Common myeloid progenitor, CD34-positive (primary cell): ENCODE measurements around the gene CTNNBL1.

Source experiments
- CTCF ChIA-PET: fragments of 350-600 bp; sonication (Branson Sonifier 250); formaldehyde crosslinking; loops from one replicate; lab custom pipeline; 2021; ENCODE audit warnings: antibody characterized with exemption; lab: Charles Lee
- POLR2A ChIA-PET: fragments of 350-600 bp; sonication (Branson Sonifier 250); formaldehyde crosslinking; loops from one replicate; lab custom pipeline; 2021; ENCODE audit warnings: antibody characterized with exemption; lab: Charles Lee
- DNase-seq, 3 donors: peaks; one replicate each; pipeline versions ENCODE4 v3.0.0 to v3.0.0-alpha.2; 2013
- H3K27ac ChIP-seq, 2 experiments: 1 replicate in 1 of 2; 2 replicates in 1 of 2; pipeline ENCODE4 v1.7.0; 2013; ENCODE audit warnings: inconsistent platforms in 2 of 2, low read length in 2 of 2, mild to moderate bottlenecking in 2 of 2, low read depth in 1 of 2, moderate library complexity in 1 of 2; ENCODE audit not compliant: severe bottlenecking in 2 of 2, insufficient read depth in 1 of 2, poor library complexity in 1 of 2
- H3K27me3 ChIP-seq, 5 experiments: replicated peaks in 2 of 5; 1 replicate in 3 of 5; 2 replicates in 2 of 5; pipeline versions ENCODE4 v1.6.1 to v1.7.0; 2013; ENCODE audit warnings: low read length in 4 of 5, mild to moderate bottlenecking in 2 of 5, moderate library complexity in 2 of 5, inconsistent platforms in 1 of 5; ENCODE audit not compliant: insufficient read depth in 5 of 5, control insufficient read depth in 4 of 5
- H3K36me3 ChIP-seq, 4 experiments: 1 replicate in 2 of 4; 2 replicates in 2 of 4; pipeline versions ENCODE4 v1.6.1 to v1.7.0; 2013; ENCODE audit warnings: low read length in 3 of 4, control low read depth in 1 of 4, mild to moderate bottlenecking in 1 of 4; ENCODE audit not compliant: control insufficient read depth in 4 of 4, insufficient read depth in 4 of 4
- H3K4me1 ChIP-seq, 4 experiments: 1 replicate in 3 of 4; 2 replicates in 1 of 4; pipeline versions ENCODE4 v1.6.1 to v1.7.1; 2013; ENCODE audit warnings: low read length in 3 of 4, mild to moderate bottlenecking in 3 of 4, control low read depth in 1 of 4, inconsistent platforms in 1 of 4, moderate library complexity in 1 of 4; ENCODE audit not compliant: control insufficient read depth in 4 of 4, insufficient read depth in 4 of 4; ENCODE audit errors: control extremely low read depth in 1 of 4
- H3K4me3 ChIP-seq, 7 experiments: 1 replicate in 4 of 7; 2 replicates in 3 of 7; pipeline versions ENCODE4 v1.5.1 to v1.7.0; 2013; ENCODE audit warnings: mild to moderate bottlenecking in 7 of 7, low read length in 6 of 7, moderate library complexity in 6 of 7, inconsistent platforms in 2 of 7, low read depth in 2 of 7, control low read depth in 1 of 7; ENCODE audit not compliant: insufficient read depth in 4 of 7, control insufficient read depth in 1 of 7; ENCODE audit errors: extremely low read depth in 1 of 7
- H3K9me3 ChIP-seq, 5 experiments: 1 replicate in 4 of 5; 2 replicates in 1 of 5; pipeline versions ENCODE4 v1.6.1 to v1.7.1; 2013; ENCODE audit warnings: low read length in 4 of 5, mild to moderate bottlenecking in 2 of 5, inconsistent platforms in 1 of 5, low read depth in 1 of 5, moderate library complexity in 1 of 5; ENCODE audit not compliant: control insufficient read depth in 4 of 5, insufficient read depth in 2 of 5; ENCODE audit errors: control extremely low read depth in 1 of 5
- WGBS: methylation state at CpG from one replicate; pipeline ENCODE4 v1.1.5; 2013; ENCODE audit not compliant: insufficient coverage; 5-methylcytosine and 5-hydroxymethylcytosine counted together

Gene CTNNBL1

DNA sequence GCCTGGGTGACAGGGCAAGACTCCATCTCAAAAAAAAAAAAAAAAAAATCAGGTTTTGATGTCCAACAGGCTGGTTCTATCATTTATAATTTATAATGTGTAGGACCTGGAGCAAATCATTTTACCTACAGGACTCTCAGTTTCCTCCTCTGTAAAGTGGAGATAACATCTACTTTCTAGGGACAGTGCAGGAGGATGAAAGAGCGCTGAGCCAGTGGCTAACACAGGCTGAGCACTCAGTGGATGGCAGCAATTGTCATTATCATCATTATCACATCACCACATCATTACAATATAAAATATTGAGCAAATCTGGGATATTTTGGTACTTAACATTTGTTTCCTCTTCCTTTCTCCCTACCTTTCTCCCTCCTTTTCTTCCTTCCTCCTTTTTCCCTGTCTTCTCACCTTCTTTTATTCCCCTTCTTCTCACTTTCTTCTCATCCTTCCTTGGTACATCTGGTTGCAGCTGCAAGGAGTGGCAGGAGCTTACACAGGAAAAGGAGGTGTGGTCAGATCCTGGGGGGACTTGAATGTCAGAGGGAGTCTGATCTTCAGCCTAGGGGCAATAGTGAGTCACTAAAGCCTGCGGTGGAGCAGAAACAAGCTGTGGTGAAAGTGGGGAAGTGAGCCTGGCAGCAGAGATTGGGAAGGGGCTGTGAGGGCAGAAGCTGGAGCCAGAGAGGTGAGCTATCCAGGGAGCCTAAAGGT, 24.6 kb upstream of the CTNNBL1 start:
- DNase-seq: peak; percentile 79 to 93 (median 88)
- Histone ChIP-seq H3K4me3 (no peak overlapping the region), H3K27ac (no peak overlapping the region), H3K27me3 (peaks cover 0 to 17% (median 13%) of the 10 kb centered on the region in 5 experiments), H3K9me3 (peaks cover 0 to 3% (median 0%) of the 10 kb centered on the region in 5 experiments), H3K36me3 (no peaks in the 10 kb centered on the region), H3K4me1 (peaks cover 0 to 9% (median 5%) of the 10 kb centered on the region in 4 experiments)
- POLR2A ChIA-PET: no interaction called here
- CTCF ChIA-PET: interaction anchor here (2.2 kb wide), 1 partner anchor 10 kb away, joined by 6 read pairs; no protein-coding TSS in a partner anchor
- WGBS: 0% methylated on average over 1 of the region's 2 CpGs

DNA sequence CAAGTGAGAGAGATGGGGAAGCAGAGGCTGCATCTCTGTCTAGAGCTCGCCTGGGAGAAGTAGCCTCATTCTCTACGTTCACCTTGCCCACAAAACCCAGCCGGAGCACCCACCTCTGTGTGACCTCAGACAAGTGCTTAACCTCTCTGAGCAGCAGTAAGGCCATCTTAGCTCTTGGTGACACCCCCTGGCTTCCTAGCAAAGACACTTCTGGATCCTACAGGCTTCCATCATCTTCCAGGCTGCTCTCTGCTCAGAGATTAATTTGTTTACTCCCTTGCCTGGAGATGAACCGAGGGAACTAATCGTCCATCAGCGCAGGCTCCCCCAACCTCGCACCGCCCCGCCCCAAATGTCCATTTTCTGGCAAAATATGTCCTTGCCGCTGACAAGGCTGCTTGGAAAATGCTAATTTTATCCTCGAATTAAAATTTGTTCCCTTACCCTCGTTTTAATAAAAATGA, 24.0 kb upstream of the CTNNBL1 start:
- no peak for DNase-seq
- Histone ChIP-seq H3K27me3 (peaks cover 0 to 17% (median 16%) of the 10 kb centered on the region in 5 experiments), H3K36me3 (no peaks in the 10 kb centered on the region), H3K4me1 (peaks cover 0 to 9% (median 5%) of the 10 kb centered on the region in 4 experiments), H3K9me3 (peaks cover 0 to under 1% (median 0%) of the 10 kb centered on the region in 5 experiments), H3K4me3 (no peak overlapping the region), H3K27ac (no peak overlapping the region)
- ChIA-PET CTCF (interaction anchor here (2.2 kb wide), 1 partner anchor 11 kb away, joined by 6 read pairs; no protein-coding TSS in a partner anchor), POLR2A (no interaction called here)
- 43% methylated on average over 12 of the region's 12 CpGs for WGBS

DNA sequence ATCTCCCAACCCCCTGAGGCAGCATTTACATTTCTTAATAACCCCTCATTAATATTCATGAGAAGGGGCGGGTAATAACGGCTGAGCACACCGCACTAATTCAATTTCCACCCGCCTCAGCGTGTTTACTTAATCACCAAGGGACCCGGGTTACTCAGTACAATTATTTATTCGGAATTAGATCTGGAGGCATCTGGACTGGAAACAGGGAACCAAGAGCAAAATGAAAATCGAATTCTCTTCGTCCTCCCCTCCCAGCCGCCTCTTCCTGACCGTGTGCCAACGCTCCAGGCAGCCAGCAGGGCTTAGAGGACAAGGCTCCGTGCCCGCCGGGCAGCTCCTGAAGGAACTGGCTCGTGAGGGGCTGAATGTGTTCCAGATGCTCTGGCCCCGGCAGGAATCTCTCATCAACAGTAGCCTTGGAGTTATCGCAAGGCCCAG, 23.5 kb upstream of the CTNNBL1 start:
- WGBS: 66% methylated on average over 17 of the region's 18 CpGs

DNA sequence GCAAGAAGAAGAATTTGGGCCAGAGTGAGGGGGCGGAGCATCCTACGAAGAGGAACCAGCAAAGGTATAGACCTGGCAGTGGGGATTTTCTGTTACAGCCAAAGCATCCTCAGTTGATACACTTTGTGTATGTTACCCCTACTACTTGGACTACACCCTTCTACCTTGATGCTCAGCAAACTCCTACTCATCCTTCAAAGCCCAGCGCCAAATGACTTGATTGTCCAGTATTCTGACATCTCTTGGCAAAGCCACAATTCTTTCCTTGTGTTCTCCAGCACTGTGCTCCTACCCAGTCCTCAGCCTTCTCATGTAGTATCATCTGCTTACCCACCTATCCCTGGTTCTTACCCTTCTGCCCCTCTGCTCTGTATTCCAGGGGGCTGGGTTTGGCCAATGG, 21.7 kb upstream of the CTNNBL1 start:
- POLR2A ChIA-PET: no interaction called here
- whole genome bisulfite sequencing: 100% methylated on average over 3 of the region's 3 CpGs
- DNase-seq: no peak

More for the DNA sequence above, 23.5 kb upstream of the CTNNBL1 start:
- Histone ChIP-seq H3K9me3 (no peaks in the 10 kb centered on the region), H3K4me1 (peaks cover 0 to 9% (median 5%) of the 10 kb centered on the region in 4 experiments), H3K36me3 (no peaks in the 10 kb centered on the region), H3K27me3 (peaks cover 0 to 17% (median 16%) of the 10 kb centered on the region in 5 experiments), H3K4me3 (no peak overlapping the region), H3K27ac (no peak overlapping the region)
- no peak for DNase-seq
- POLR2A ChIA-PET: no interaction called here
- CTCF ChIA-PET: no interaction called here

DNA sequence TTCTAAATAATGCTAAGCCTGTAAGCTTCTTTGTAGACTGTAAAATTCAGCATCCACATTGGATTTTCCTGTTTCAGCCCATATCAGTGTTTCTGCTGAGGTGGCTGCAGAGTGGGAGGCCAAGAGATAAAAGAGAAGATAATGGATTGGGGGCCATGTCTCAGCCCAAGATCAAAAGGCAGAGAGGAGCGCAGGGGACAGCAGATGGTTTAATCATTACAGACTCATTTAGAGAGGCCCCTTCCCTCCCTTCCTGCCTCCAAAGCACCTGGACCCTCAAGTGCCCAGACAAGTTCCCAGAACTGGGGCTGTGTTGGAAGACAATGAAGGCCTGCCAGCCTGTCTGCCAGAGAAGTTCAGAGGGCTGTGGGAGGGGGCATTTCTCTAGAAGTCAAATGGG, 20.4 kb upstream of the CTNNBL1 start:
- H3K27ac ChIP-seq: no peak overlapping the region
- no CpG with 5 or more reads among the region's 1 CpG for WGBS
- H3K4me3 ChIP-seq: no peak overlapping the region
- POLR2A ChIA-PET: no interaction called here
- no peaks in the 10 kb centered on the region for H3K9me3 ChIP-seq
- no peaks in the 10 kb centered on the region for H3K36me3 ChIP-seq
- CTCF ChIA-PET: no interaction called here
- DNase-seq: no peak
- peaks cover 0 to 33% (median 22%) of the 10 kb centered on the region in 5 experiments for H3K27me3 ChIP-seq
- peaks cover 0 to 9% (median 5%) of the 10 kb centered on the region in 4 experiments for H3K4me1 ChIP-seq

More for the DNA sequence above, 21.7 kb upstream of the CTNNBL1 start:
- peaks cover 0 to 9% (median 5%) of the 10 kb centered on the region in 4 experiments for H3K4me1 ChIP-seq
- CTCF ChIA-PET: no interaction called here
- peaks cover 0 to 24% (median 22%) of the 10 kb centered on the region in 5 experiments for H3K27me3 ChIP-seq
- no peaks in the 10 kb centered on the region for H3K9me3 ChIP-seq
- H3K27ac ChIP-seq: no peak overlapping the region
- no peaks in the 10 kb centered on the region for H3K36me3 ChIP-seq
- no peak overlapping the region for H3K4me3 ChIP-seq

DNA sequence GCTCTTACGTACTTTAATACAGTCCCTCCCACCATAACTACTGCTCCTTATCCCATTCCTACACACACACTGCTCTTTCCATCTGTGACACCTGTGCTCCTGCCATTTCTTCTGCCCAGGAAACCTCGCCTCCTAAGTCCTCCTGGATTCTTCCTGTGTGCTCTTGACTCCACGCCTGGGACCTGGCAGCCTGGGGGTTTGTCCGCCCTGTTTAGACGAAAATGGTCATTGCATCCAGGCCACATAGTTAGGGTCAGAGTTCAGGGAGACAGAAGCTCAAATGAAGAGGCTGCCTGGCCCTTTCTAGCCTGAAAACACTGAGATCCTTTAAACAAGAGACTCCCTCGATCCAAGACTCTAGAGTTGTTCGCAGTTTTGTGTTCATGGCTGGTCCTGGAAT, 17.4 kb upstream of the CTNNBL1 start:
- no peaks in the 10 kb centered on the region for H3K9me3 ChIP-seq
- H3K27ac ChIP-seq: no peak overlapping the region
- no peaks in the 10 kb centered on the region for H3K4me1 ChIP-seq
- no peaks in the 10 kb centered on the region for H3K36me3 ChIP-seq
- H3K4me3 ChIP-seq: no peak overlapping the region
- 93% methylated on average over 7 of the region's 7 CpGs for WGBS
- H3K27me3 ChIP-seq: peaks cover 0 to 29% (median 6%) of the 10 kb centered on the region in 5 experiments
- DNase-seq: no peak
- CTCF ChIA-PET: no interaction called here
- POLR2A ChIA-PET: no interaction called here
